ENCODE measurements around the gene DNASE1L2. TPM values are rescaled to one million over a fixed set of nuclear protein-coding genes. Genes with fewer than 3 reads are reported as not detected.
"Not testable (repeated sequence)": the region's sequence is repeated elsewhere in the genome, so short reads cannot be mapped to it uniquely, and the experiment has no call there.

The DNASE1L2 gene
- total and polyA plus RNA-seq, 10 of the 15 experiments (the other 5 are each of a cell fraction or from before 2014, with no cell fraction given), result 0.06 to 1.5 (median 0.29) TPM

DNA sequence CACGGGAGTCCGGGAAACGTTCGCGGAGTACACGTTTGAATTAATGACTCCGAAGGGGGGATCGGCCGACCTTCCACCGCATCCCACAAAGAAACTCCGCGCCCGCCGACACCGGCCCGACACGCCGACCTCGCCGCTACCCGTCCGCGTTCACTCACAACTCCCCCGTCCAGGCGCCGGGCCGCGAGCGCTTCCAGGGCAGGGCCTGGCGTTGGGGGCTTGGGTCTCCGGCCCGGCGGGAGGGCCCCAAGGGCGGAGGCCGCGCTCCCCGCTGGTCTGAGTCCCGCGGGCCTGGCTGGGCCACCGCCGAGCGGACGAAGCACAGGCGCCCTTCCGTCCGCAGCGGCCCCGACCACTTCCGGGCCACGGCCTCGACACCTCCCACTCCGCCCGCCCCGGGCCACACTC is 31.3 kb downstream of the DNASE1L2 start:
- RAD21 ChIA-PET (ENCODE audit: unreplicated experiment); FAIRE-seq; BruUV-seq (replicated peaks); SMC1A ChIA-PET (ENCODE audit: uncharacterized antibody, unreplicated experiment); CTCF ChIA-PET; in situ Hi-C loops (cut with MboI); DNase-seq (ENCODE audit: low read depth, low spot score); H3K9me3 ChIP-seq (replicated peaks; ENCODE audit: control insufficient read depth, insufficient read depth, low read length); H3K27me3 ChIP-seq (replicated peaks in 1 of 2; ENCODE audit: control insufficient read depth in 2 of 2, insufficient read depth in 2 of 2, low read length in 1 of 2); POLR2A ChIA-PET: not testable (repeated sequence)
- intact Hi-C loops (cut with micrococcal nuclease; ENCODE audit: unreplicated experiment), result loop anchor here (10.0 kb wide), 1 partner anchor 237 kb away; no protein-coding TSS in a partner anchor
- 2% methylated on average over 46 of the region's 54 CpGs for WGBS (ENCODE audit: insufficient coverage, insufficient replicate concordance, low lambda C conversion rate, missing lambda C conversion rate)
- peak overlapping the region; percentile 97 for H2AFZ ChIP-seq (ENCODE audit: control insufficient read depth, low read depth, low read length)
- peak overlapping the region; percentile 79 for H3K4me3 ChIP-seq
- peaks cover 11% of the 10 kb centered on the region for H3K4me1 ChIP-seq (ENCODE audit: control insufficient read depth, insufficient read depth, low read length)
- H3K4me2 ChIP-seq (ENCODE audit: control insufficient read depth, insufficient read depth), result 0 out of 2 replicates have a peak overlapping the region, but pooled peaks have one; percentile 7
- peaks cover 13 to 14% of the 10 kb centered on the region in 2 experiments; a peak in 3 of 4 replicates for H3K36me3 ChIP-seq (ENCODE audit: control insufficient read depth in 2 of 2, insufficient read depth in 2 of 2, low read length in 1 of 2)
- 0 out of 4 replicates have a peak, but pooled peaks of 1 of the 2 experiments have one; percentile 23 for TF ChIP-seq BHLHE40 (IDR thresholded peaks at IDR 0.05; ENCODE audit: borderline replicate concordance in 1 of 2, low read depth in 2 of 2, low read length in 1 of 2)
- TF ChIP-seq CHD1 (IDR thresholded peaks at IDR 0.05; ENCODE audit: low read depth, low read length), result 0 out of 2 replicates have a peak, but pooled peaks have one; percentile 26
- H3K27ac ChIP-seq (ENCODE audit: control insufficient read depth, insufficient read depth), result peak overlapping the region; percentile 90
- ATAC-seq, result peak; percentile 84
- peak overlapping the region; percentile 78 for H3K9ac ChIP-seq (ENCODE audit: control insufficient read depth, insufficient read depth, low read length)
- peaks cover 16% of the 10 kb centered on the region for H4K20me1 ChIP-seq (ENCODE audit: control insufficient read depth, insufficient read depth)
- H3K79me2 ChIP-seq (ENCODE audit: control insufficient read depth, insufficient read depth, low read length), result peaks cover 56% of the 10 kb centered on the region

GRCh38 chr16:2267913-2268666 is 31.8 kb downstream of the DNASE1L2 start, which contains the start of gene RNPS1:
TSS of gene RNPS1 (minus strand) at chr16:2268126. CDS start at chr16:2264643, 3,483 bp downstream.
- in situ Hi-C loops (cut with MboI) (no loop called here), intact Hi-C loops (cut with micrococcal nuclease; ENCODE audit: unreplicated experiment) (loop anchor here (10.0 kb wide), 1 partner anchor 237 kb away; no protein-coding TSS in a partner anchor)
- peak; percentile 80 for DNase-seq (ENCODE audit: low read depth, low spot score)
- BruUV-seq (replicated peaks), result no TSS peak
- ChIA-PET POLR2A (interaction anchor here (0.7 to 0.9 kb wide), 2 partner anchors 17 to 304 kb away, joined by 3 read pairs; partner anchors contain the start of genes ECI1 and RPS2), RAD21 (ENCODE audit: unreplicated experiment) (no interaction called here), SMC1A (ENCODE audit: uncharacterized antibody, unreplicated experiment) (interaction anchor here (1.1 kb wide), 1 partner anchor 16 kb away, joined by 4 read pairs; the partner anchor contains the start of gene ECI1), CTCF (no interaction called here)
- Histone ChIP-seq H3K27me3 (replicated peaks in 1 of 2; ENCODE audit: control insufficient read depth in 2 of 2, insufficient read depth in 2 of 2, low read length in 1 of 2) (no peaks in the 10 kb centered on the region), H3K4me3 (peak within 1 kb of the TSS; percentile 79), H4K20me1 (ENCODE audit: control insufficient read depth, insufficient read depth) (peaks cover 16% of the 10 kb centered on the region), H2AFZ (ENCODE audit: control insufficient read depth, low read depth, low read length) (peak within 1 kb of the TSS; percentile 97), H3K4me1 (ENCODE audit: control insufficient read depth, insufficient read depth, low read length) (peaks cover 11% of the 10 kb centered on the region), H3K36me3 (ENCODE audit: control insufficient read depth in 2 of 2, insufficient read depth in 2 of 2, low read length in 1 of 2) (peaks cover 8 to 14% of the 10 kb centered on the region in 2 experiments; a peak in 3 of 4 replicates), H3K27ac (ENCODE audit: control insufficient read depth, insufficient read depth) (peak within 1 kb of the TSS; percentile 90), H3K9me3 (replicated peaks; ENCODE audit: control insufficient read depth, insufficient read depth, low read length) (no peaks in the 10 kb centered on the region), H3K79me2 (ENCODE audit: control insufficient read depth, insufficient read depth, low read length) (peaks cover 53% of the 10 kb centered on the region), H3K4me2 (ENCODE audit: control insufficient read depth, insufficient read depth) (peak within 1 kb of the TSS; percentile 79), H3K9ac (ENCODE audit: control insufficient read depth, insufficient read depth, low read length) (peak within 1 kb of the TSS; percentile 78)
- FAIRE-seq, result peak; percentile 88
- WGBS (ENCODE audit: insufficient coverage, insufficient replicate concordance, low lambda C conversion rate, missing lambda C conversion rate), result under 1% methylated on average over 79 of the region's 88 CpGs
- ATAC-seq, result peak; percentile 96
- TF ChIP-seq CHD4 (IDR thresholded peaks at IDR 0.05) (no peak), E2F8 (IDR thresholded peaks at IDR 0.05; ENCODE audit: low read depth, partially characterized antibody) (peak; percentile 93), BHLHE40 (IDR thresholded peaks at IDR 0.05; ENCODE audit: borderline replicate concordance in 1 of 2, low read depth in 2 of 2, low read length in 1 of 2) (peak; percentile 1 to 51; a peak in 2 of 4 replicates), SMARCA5 (IDR thresholded peaks at IDR 0.05) (peak; percentile 20)
- TF ChIP-seq, protein P1, sequence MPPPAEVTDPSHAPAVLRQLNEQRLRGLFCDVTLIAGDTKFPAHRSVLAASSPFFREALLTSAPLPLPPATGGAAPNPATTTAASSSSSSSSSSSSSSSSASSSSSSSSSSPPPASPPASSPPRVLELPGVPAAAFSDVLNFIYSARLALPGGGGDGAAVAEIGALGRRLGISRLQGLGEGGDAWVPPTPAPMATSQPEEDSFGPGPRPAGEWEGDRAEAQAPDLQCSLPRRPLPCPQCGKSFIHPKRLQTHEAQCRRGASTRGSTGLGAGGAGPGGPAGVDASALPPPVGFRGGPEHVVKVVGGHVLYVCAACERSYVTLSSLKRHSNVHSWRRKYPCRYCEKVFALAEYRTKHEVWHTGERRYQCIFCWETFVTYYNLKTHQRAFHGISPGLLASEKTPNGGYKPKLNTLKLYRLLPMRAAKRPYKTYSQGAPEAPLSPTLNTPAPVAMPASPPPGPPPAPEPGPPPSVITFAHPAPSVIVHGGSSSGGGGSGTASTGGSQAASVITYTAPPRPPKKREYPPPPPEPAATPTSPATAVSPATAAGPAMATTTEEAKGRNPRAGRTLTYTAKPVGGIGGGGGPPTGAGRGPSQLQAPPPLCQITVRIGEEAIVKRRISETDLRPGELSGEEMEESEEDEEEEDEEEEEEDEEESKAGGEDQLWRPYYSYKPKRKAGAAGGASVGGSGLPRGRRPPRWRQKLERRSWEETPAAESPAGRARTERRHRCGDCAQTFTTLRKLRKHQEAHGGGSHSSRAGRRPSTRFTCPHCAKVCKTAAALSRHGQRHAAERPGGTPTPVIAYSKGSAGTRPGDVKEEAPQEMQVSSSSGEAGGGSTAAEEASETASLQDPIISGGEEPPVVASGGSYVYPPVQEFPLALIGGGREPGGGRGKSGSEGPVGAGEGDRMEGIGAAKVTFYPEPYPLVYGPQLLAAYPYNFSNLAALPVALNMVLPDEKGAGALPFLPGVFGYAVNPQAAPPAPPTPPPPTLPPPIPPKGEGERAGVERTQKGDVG (CRISPR knock-in tag; IDR thresholded peaks at IDR 0.05), result 0 out of 2 replicates have a peak, but pooled peaks have one; percentile 14

Measured in GM12878 (cell line).